Measurements from ENCODE around the gene F11R. TPM values are rescaled to one million over a fixed set of nuclear protein-coding genes. Genes with fewer than 3 reads are reported as not detected.

Gene F11R
- total and polyA plus RNA-seq, 3 donors from 2014 or later = 34.5 to 54.0 (median 38.3) TPM

GRCh38 chr1:161012420-161012819, 8.5 kb downstream of the F11R start:
- Histone ChIP-seq H3K4me1 (peaks cover 5% of the 10 kb centered on the region), H3K9me3 (no peaks in the 10 kb centered on the region), H3K27me3 (no peaks in the 10 kb centered on the region), H3K4me3 (no peak overlapping the region), H3K36me3 (ENCODE audit: low read depth, missing control alignments) (no peaks in the 10 kb centered on the region), H3K27ac (peak overlapping the region in 1 of 2 donors; percentile 78)
- TF ChIP-seq POLR2A (IDR thresholded peaks at IDR 0.05) = no peak
- TF ChIP-seq, protein P1, sequence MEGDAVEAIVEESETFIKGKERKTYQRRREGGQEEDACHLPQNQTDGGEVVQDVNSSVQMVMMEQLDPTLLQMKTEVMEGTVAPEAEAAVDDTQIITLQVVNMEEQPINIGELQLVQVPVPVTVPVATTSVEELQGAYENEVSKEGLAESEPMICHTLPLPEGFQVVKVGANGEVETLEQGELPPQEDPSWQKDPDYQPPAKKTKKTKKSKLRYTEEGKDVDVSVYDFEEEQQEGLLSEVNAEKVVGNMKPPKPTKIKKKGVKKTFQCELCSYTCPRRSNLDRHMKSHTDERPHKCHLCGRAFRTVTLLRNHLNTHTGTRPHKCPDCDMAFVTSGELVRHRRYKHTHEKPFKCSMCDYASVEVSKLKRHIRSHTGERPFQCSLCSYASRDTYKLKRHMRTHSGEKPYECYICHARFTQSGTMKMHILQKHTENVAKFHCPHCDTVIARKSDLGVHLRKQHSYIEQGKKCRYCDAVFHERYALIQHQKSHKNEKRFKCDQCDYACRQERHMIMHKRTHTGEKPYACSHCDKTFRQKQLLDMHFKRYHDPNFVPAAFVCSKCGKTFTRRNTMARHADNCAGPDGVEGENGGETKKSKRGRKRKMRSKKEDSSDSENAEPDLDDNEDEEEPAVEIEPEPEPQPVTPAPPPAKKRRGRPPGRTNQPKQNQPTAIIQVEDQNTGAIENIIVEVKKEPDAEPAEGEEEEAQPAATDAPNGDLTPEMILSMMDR (IDR thresholded peaks at IDR 0.05) = no peak
- WGBS, 2 donors = 95% methylated on average over 3 of the region's 3 CpGs
- DNase-seq = no peak
- intact Hi-C loops (cut with DNase I; ENCODE audit: low total_unique reads) = no loop called here

- Histone ChIP-seq H3K27ac (no peak overlapping the region), H3K4me3 (no peak overlapping the region), H3K9me3 (no peaks in the 10 kb centered on the region), H3K4me1 (peaks cover 5% of the 10 kb centered on the region), H3K36me3 (ENCODE audit: low read depth, missing control alignments) (no peaks in the 10 kb centered on the region), H3K27me3 (no peaks in the 10 kb centered on the region)
- DNase-seq = no peak
- intact Hi-C loops (cut with DNase I; ENCODE audit: low total_unique reads) = no loop called here
- WGBS, 2 donors = 90 to 95% methylated on average over 7 of the region's 7 CpGs
- no peak for TF ChIP-seq POLR2A (IDR thresholded peaks at IDR 0.05)
- TF ChIP-seq, protein P1 (IDR thresholded peaks at IDR 0.05) = no peak
Measured at GRCh38 chr1:161009602-161010211, 11.2 kb downstream of the F11R start.

GRCh38 chr1:161008869-161009510, 12.0 kb downstream of the F11R start:
- WGBS, 2 donors = 70 to 72% methylated on average over 4 of the region's 4 CpGs
- Histone ChIP-seq H3K27ac (no peak overlapping the region), H3K4me3 (no peak overlapping the region), H3K36me3 (ENCODE audit: low read depth, missing control alignments) (no peaks in the 10 kb centered on the region), H3K27me3 (no peaks in the 10 kb centered on the region), H3K9me3 (no peaks in the 10 kb centered on the region), H3K4me1 (peaks cover 5% of the 10 kb centered on the region)
- DNase-seq = no peak
- TF ChIP-seq, protein P1 (IDR thresholded peaks at IDR 0.05) = no peak
- no peak for TF ChIP-seq POLR2A (IDR thresholded peaks at IDR 0.05)
- intact Hi-C loops (cut with DNase I; ENCODE audit: low total_unique reads) = no loop called here

DNA sequence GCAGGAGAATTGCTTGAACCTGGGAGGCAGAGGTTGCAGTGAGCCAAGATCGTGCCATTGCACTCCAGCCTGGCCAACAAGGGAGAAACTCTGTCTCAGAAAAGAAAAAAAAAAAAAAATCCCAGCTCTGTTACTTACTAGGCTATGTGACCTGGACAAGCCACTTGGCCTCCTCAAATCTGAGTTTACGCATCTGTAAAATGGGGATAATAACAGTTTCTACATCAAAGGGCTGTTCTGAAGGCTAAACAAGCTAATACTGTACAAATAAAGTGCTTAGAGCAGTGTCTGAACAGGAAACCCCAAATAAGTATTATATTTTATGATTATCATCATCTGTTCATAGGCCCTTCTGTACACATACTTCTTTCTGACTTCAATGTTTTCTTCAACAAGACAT, 13.6 kb downstream of the F11R start:
- Histone ChIP-seq H3K4me3 (no peak overlapping the region), H3K9me3 (no peaks in the 10 kb centered on the region), H3K27me3 (no peaks in the 10 kb centered on the region), H3K27ac (no peak overlapping the region), H3K36me3 (ENCODE audit: low read depth, missing control alignments) (no peaks in the 10 kb centered on the region), H3K4me1 (no peaks in the 10 kb centered on the region)
- DNase-seq = no peak
- 96 to 98% methylated on average over 2 of the region's 2 CpGs for WGBS, 2 donors
- intact Hi-C loops (cut with DNase I; ENCODE audit: low total_unique reads) = no loop called here
- TF ChIP-seq, protein P1 (IDR thresholded peaks at IDR 0.05) = no peak
- TF ChIP-seq POLR2A (IDR thresholded peaks at IDR 0.05) = no peak

- intact Hi-C loops (cut with DNase I; ENCODE audit: low total_unique reads) = no loop called here
- no peaks in the 10 kb centered on the region for H3K4me1 ChIP-seq
Measured at GRCh38 chr1:161006563-161006962, 14.4 kb downstream of the F11R start.

More at GRCh38 chr1:161006563-161006962, 14.4 kb downstream of the F11R start:
- Histone ChIP-seq H3K36me3 (ENCODE audit: low read depth, missing control alignments) (no peaks in the 10 kb centered on the region), H3K9me3 (no peaks in the 10 kb centered on the region), H3K27ac (no peak overlapping the region), H3K27me3 (no peaks in the 10 kb centered on the region), H3K4me3 (no peak overlapping the region)
- TF ChIP-seq, protein P1 (IDR thresholded peaks at IDR 0.05) = no peak
- no peak for TF ChIP-seq POLR2A (IDR thresholded peaks at IDR 0.05)
- WGBS, 2 donors = 80 to 81% methylated on average over 8 of the region's 8 CpGs
- DNase-seq = no peak

All from testis (tissue), 3 donors.